Hindlimb muscle (tissue), 1 donor: ENCODE measurements around the gene LGALS9. TPM values are rescaled to one million over a fixed set of nuclear protein-coding genes. Genes with fewer than 3 reads are reported as not detected.

Experiments
- DNase-seq: peaks from one replicate; pipeline ENCODE4 v3.0.0-alpha.2; 2013
- polyA plus RNA-seq: library from polyadenylated mRNA; unstranded; fragments of 120-200 nt; gene quantifications from one replicate; pipeline ENCODE4 v1.2.1, GENCODE V29; 2013; ENCODE audit not compliant: insufficient read length

LGALS9 gene
- polyA plus RNA-seq: 19.3 TPM

GRCh38 chr17:27630607-27631410, at the start of gene LGALS9:
LGALS9 (plus strand) TSS chr17:27631188; CDS start chr17:27631266, 78 bp downstream.
- no peak for DNase-seq

DNA sequence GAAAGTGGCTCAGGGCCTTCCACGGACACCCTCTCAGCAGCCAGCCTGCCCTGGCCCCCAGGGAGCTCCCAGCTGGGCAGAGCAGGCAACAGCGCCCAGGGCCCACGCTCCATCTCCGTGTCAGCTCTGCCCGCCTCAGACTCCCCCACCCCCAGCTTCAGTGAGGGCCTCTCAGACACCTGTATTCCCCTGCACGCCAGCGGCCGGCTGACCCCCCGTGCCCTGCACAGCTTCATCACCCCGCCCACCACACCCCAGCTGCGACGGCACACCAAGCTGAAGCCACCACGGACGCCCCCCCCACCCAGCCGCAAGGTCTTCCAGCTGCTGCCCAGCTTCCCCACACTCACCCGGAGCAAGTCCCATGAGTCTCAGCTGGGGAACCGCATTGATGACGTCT, 48.3 kb upstream of the LGALS9 start:
- DNase-seq: no peak

- DNase-seq: no peak
Measured at GRCh38 chr17:27585153-27585681, 45.8 kb upstream of the LGALS9 start.

- DNase-seq: no peak
Measured at GRCh38 chr17:27585792-27586191, 45.2 kb upstream of the LGALS9 start.

GRCh38 chr17:27586203-27586721, 44.7 kb upstream of the LGALS9 start:
- no peak for DNase-seq

DNA sequence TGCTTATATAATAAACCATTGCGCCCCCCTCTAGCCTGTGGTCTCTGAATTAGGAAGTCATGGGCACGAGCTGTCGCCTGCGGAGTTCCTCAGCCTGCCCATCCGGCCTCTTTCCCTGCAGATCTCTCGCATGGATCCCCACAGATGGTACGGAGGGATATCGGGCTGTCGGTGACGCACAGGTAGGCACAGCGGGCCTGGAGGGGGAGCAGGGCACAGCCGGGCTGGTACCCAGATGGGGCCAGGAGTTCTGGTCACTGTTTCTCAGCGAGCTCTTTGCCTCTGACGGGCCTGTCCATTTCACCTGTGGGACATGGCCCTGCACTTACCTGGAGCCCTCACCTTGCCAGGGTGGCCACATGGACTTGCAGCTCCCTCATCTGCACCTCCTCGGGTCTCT, 42.6 kb upstream of the LGALS9 start:
- no peak for DNase-seq

DNA sequence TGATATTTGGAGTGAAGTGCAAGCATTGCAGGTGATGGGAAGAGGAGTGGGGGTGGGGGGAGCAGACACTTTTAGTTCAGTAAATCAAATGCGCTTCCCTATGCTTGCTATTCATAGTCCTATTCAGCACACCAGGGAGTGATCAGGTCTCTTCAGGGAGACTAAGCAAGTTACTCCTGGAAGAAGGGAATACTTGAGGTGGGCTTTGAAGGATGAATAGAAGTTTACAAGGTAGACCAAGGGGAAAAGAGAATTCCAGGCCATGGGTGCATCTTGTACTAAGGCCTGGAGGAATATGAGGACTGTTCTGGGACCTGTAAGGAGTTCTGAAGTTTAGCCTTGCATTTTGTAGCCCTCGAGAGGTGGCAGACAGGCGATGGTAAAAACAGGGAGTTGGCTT, 40.1 kb upstream of the LGALS9 start:
- no peak for DNase-seq

DNA sequence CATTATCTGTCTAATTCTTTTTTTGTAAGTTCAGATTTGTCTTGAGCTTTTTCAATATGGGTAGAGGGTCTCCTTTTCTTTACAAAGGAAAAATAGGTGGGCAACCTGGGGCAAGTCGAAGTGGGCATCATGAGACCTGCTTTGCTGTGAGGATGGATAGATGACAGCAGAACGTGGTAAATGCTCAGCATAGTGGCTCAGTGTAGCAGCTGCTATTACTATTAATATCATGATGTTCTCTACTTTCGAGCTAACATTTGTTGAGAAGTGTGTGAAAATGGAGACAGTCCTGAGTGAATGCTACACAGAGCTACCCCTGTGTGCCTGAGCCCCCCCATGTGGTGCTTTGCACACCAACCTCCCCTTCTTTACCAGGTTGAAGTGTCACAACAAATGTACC, 39.0 kb upstream of the LGALS9 start:
- DNase-seq: no peak

- no peak for DNase-seq
Measured at GRCh38 chr17:27593232-27593856, 37.6 kb upstream of the LGALS9 start.

DNA sequence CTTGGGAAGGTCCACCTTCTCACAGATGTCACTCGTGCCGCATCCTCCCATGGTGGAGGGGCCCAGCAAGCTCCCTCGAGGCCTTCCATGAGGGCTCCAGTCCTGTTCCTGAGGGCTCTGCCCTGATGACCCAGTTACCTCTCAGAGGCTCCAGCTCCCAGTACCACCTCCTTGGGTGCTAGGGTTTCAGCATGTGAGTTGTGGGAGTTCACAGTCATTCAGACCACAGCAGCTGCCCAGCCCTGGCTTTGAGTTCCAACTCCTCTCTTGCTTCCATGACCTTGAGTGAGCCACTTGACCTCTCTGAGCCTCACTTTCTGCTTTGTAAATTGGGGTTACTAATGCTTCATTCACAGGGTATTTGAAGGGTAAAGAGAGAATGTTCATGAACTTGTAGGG, 37.1 kb upstream of the LGALS9 start:
- DNase-seq: no peak

GRCh38 chr17:27595208-27595607, 35.8 kb upstream of the LGALS9 start:
- no peak for DNase-seq

GRCh38 chr17:27596096-27596495, 34.9 kb upstream of the LGALS9 start:
- no peak for DNase-seq

- no peak for DNase-seq
Measured at GRCh38 chr17:27596566-27597187, 34.3 kb upstream of the LGALS9 start.

GRCh38 chr17:27597188-27597580, 33.8 kb upstream of the LGALS9 start:
- no peak for DNase-seq

- DNase-seq: no peak
Measured at GRCh38 chr17:27597783-27598320, 33.1 kb upstream of the LGALS9 start.

- no peak for DNase-seq
Measured at GRCh38 chr17:27598337-27599050, 32.5 kb upstream of the LGALS9 start.

DNA sequence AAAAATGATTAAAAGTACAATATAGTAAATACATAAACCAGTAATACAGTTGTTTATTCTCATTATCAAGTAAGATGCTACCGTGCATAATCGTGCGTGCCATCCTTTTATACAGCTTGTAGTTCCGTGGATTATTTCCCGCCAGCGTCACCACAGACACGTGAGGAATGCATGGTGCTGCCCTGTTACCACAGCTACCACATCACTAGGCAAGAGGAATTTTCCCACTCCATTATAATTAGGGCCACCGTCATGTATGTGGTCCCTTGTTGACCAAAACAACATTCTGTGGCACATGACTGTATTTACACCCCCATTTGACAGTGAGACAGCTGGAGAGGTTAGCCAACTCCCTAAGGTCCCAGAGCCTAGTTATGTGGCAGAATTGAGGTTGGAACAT, 30.5 kb upstream of the LGALS9 start:
- no peak for DNase-seq

DNA sequence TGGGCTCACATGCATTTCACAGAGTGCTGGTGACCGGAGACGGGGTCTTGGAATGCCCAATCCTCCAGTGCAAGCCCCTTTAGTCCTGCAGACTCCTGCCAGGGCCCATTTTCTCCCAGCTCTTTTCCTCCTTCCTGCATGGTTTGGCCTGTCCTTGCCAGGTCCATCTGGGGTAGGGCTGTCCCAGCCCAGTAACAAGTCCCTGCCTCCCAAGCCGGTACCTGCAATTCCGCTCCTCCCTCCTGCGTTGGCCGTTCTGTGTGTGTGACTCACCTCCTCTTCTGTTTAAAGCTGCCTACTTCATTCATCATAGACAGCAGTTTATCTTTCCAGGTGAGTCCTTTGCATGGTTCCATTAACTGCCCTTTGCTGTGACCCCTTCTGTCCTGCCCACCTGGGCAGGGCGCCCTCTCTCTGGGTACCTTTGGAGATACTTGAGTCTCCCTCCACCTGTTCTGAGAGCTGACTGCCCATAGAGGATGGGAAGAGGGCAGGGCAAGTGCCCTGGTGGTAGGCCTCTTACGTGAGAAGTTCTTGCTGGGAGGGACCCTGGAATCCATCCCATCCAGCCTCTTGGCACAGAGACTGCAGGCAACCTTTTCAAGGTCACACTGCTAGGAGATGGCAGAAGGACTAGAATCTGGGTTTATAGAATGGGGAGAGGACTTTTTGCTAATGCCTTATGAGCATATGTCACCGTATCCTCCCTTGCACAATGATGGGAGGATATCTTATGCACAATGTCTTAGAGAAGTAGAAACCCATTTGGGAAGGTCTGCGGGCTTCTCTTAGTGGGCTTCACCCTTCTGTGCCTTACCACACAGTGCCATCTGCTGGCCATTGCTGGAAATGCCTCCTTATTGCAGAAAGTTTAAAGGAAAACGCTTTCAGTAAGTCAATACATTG, 29.7 kb upstream of the LGALS9 start:
- peak; percentile 84 for DNase-seq

DNA sequence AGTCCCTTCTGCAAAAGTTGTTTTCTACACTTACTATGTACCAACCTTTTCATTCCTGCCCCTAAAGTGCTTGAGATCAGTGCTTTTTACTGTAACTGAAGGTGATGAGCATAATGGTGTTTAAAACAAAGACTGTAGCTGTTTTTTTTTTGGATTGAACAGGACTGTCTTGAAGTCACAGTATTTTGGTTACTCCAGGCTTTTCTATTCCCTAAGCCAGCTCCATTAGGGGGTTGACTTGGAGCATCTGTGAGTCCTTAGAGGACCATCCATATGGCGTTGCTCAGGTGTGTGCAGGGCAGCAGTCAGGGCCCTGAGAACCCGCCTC, 29.0 kb upstream of the LGALS9 start:
- no peak for DNase-seq

DNA sequence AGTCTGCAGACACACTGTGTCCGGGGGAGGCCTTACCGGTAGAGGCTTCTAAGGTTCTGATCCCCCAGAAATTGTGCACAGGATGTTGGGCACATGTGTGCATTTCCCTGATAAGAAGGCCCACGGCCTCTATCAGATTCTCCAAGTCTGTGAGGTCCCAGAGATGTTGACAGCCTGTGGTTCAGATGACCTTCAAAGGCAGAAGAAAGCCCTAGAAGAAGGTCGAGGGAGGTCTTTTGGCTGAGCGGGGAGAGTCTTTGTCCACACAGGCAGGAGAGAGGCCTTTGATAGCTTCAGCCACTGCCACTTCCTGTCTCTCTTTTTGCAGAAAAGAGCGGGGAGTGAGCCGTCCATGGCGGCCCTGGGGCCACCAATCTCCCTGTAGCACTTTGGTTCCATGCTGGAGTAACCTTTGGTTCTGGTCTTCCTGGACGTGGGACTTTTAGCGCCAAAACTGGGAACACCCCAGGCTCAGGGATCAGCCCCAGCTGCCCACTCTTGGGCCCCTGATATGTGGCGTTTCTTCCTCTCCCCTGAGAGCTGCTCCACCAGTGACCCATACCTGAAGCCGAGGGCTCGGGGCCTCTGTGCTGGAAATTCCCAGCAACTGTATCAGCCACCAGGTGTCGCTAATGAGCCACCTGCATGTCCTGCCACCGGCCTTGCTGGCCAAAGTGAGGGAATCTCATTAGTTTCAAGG, 28.1 kb upstream of the LGALS9 start:
- peak; percentile 78 for DNase-seq

- no peak for DNase-seq
Measured at GRCh38 chr17:27603421-27603770, 27.6 kb upstream of the LGALS9 start.
